Activated effector memory CD4-positive, alpha-beta T cell treated with Interleukin-2 at 50 U/mL for 16 hours (primary cell): ENCODE results near the gene VAPB.
"Not testable (repeated sequence)": the region's sequence is repeated elsewhere in the genome, so short reads cannot be mapped to it uniquely, and the experiment has no call there.

ENCODE experiments used
- DNase-seq: peaks from one replicate; pipeline ENCODE4 v3.0.0-alpha.2; 2020

Gene VAPB

GRCh38 chr20:58407966-58408557 lies 19.0 kb downstream of the VAPB start:
- no peak for DNase-seq

- DNase-seq, result no peak
These were observed 19.7 kb downstream of the VAPB start for GRCh38 chr20:58408603-58409246.

GRCh38 chr20:58414216-58414615 lies 25.2 kb downstream of the VAPB start:
- not testable (repeated sequence) for DNase-seq

- not testable (repeated sequence) for DNase-seq
These were observed 25.8 kb downstream of the VAPB start for GRCh38 chr20:58414786-58415185.

- DNase-seq, result no peak
These were observed 27.0 kb downstream of the VAPB start for GRCh38 chr20:58416057-58416456.

GRCh38 chr20:58416835-58417234 lies 27.8 kb downstream of the VAPB start:
- DNase-seq, result no peak

- no peak for DNase-seq
These were observed 28.4 kb downstream of the VAPB start for GRCh38 chr20:58417438-58417837.

GRCh38 chr20:58418949-58419748 lies 30.1 kb downstream of the VAPB start:
- no peak for DNase-seq

GRCh38 chr20:58420798-58421496 lies 31.9 kb downstream of the VAPB start:
- no peak for DNase-seq

GRCh38 chr20:58421497-58421850 lies 32.4 kb downstream of the VAPB start:
- no peak for DNase-seq

GRCh38 chr20:58424218-58424969 lies 35.4 kb downstream of the VAPB start:
- DNase-seq, result no peak

- DNase-seq, result not testable (repeated sequence)
These were observed 38.5 kb downstream of the VAPB start for GRCh38 chr20:58427571-58427970.

GRCh38 chr20:58428364-58428763 lies 39.3 kb downstream of the VAPB start:
- no peak for DNase-seq

GRCh38 chr20:58429303-58429702 lies 40.3 kb downstream of the VAPB start:
- DNase-seq, result no peak

- no peak for DNase-seq
These were observed 42.1 kb downstream of the VAPB start for GRCh38 chr20:58431134-58431533.

GRCh38 chr20:58432186-58432954 lies 43.3 kb downstream of the VAPB start:
- DNase-seq, result no peak

- no peak for DNase-seq
These were observed 44.1 kb downstream of the VAPB start for GRCh38 chr20:58433029-58433647.

- no peak for DNase-seq
These were observed 44.7 kb downstream of the VAPB start for GRCh38 chr20:58433759-58434158.

GRCh38 chr20:58434326-58434725 lies 45.3 kb downstream of the VAPB start:
- DNase-seq, result no peak

- DNase-seq, result no peak
These were observed 46.2 kb downstream of the VAPB start for GRCh38 chr20:58435237-58435636.

- no peak for DNase-seq
These were observed 48.0 kb downstream of the VAPB start for GRCh38 chr20:58436868-58437645.
